Inflammatory macrophage treated with lipopolysaccharide for 1 hour (primary cell): ENCODE measurements around the gene BICDL2.
"Not testable (repeated sequence)": the region's sequence is repeated elsewhere in the genome, so short reads cannot be mapped to it uniquely, and the experiment has no call there.

Source experiments
- DNase-seq, 2 donors: peaks; one replicate each; pipeline ENCODE4 v3.0.0-alpha.2; 2020 to 2022

The BICDL2 gene

GRCh38 chr16:3065069-3065741, 28.5 kb upstream of the BICDL2 start, which contains the start of gene IL32:
Gene IL32 (plus strand): TSS chr16:3065640. CDS start chr16:3065812, 172 bp downstream.
- peak; percentile 27 to 58 for DNase-seq

- DNase-seq, result no peak
Observed at GRCh38 chr16:3063625-3064386, 27.1 kb upstream of the BICDL2 start.

GRCh38 chr16:3062553-3062952, 25.8 kb upstream of the BICDL2 start:
- no peak for DNase-seq

GRCh38 chr16:3060339-3061127, 23.8 kb upstream of the BICDL2 start:
- no peak for DNase-seq

- no peak for DNase-seq
Observed at GRCh38 chr16:3059723-3060242, 23.0 kb upstream of the BICDL2 start.

GRCh38 chr16:3059041-3059722, 22.4 kb upstream of the BICDL2 start:
- peak; percentile 80 to 93 for DNase-seq

GRCh38 chr16:3058139-3059030, 21.6 kb upstream of the BICDL2 start:
- no peak for DNase-seq

- DNase-seq, result no peak
Observed at GRCh38 chr16:3057181-3058138, 20.7 kb upstream of the BICDL2 start.

- DNase-seq, result no peak
Observed at GRCh38 chr16:3056336-3057180, 19.8 kb upstream of the BICDL2 start.

- DNase-seq, result not testable (repeated sequence)
Observed at GRCh38 chr16:3055734-3056115, 19.0 kb upstream of the BICDL2 start.

- DNase-seq, result no peak
Observed at GRCh38 chr16:3054965-3055733, 18.4 kb upstream of the BICDL2 start.

GRCh38 chr16:3053330-3053710, 16.6 kb upstream of the BICDL2 start:
- DNase-seq, result not testable (repeated sequence)

GRCh38 chr16:3052571-3053329, 16.0 kb upstream of the BICDL2 start:
- not testable (repeated sequence) for DNase-seq

- peak; percentile 38 to 51 for DNase-seq
Observed at GRCh38 chr16:3051494-3051893, 14.8 kb upstream of the BICDL2 start.

- no peak for DNase-seq
Observed at GRCh38 chr16:3051009-3051408, 14.3 kb upstream of the BICDL2 start.

GRCh38 chr16:3050487-3050886, 13.7 kb upstream of the BICDL2 start:
- no peak for DNase-seq

GRCh38 chr16:3049921-3050481, 13.3 kb upstream of the BICDL2 start:
- DNase-seq, result no peak

- no peak for DNase-seq
Observed at GRCh38 chr16:3047387-3047720, 10.6 kb upstream of the BICDL2 start.
